MM.1S (cell line): Measurements from ENCODE around the gene MMS22L.

ENCODE experiments used
- EZH2 ChIP-seq: fragments of 300-600 bp; sonication (generic); optimal IDR thresholded peaks from 2 replicates; pipeline ENCODE3; 2017; ENCODE audit warnings: low read depth, mild to moderate bottlenecking, antibody characterized with exemption, low read length, mixed read lengths
- EZH2phosphoT487 ChIP-seq: fragments of 300-600 bp; sonication (generic); IDR thresholded peaks from 2 replicates; pipeline ENCODE4 v1.6.1; 2018; ENCODE audit warnings: antibody characterized with exemption, low read length
- TF ChIP-seq, protein P1 (sequence below): fragments of 300-600 bp; sonication (generic); IDR thresholded peaks from 2 replicates; pipeline ENCODE4 v1.5.1; 2016; ENCODE audit warnings: antibody characterized with exemption, low read length, mixed read lengths

DNA sequence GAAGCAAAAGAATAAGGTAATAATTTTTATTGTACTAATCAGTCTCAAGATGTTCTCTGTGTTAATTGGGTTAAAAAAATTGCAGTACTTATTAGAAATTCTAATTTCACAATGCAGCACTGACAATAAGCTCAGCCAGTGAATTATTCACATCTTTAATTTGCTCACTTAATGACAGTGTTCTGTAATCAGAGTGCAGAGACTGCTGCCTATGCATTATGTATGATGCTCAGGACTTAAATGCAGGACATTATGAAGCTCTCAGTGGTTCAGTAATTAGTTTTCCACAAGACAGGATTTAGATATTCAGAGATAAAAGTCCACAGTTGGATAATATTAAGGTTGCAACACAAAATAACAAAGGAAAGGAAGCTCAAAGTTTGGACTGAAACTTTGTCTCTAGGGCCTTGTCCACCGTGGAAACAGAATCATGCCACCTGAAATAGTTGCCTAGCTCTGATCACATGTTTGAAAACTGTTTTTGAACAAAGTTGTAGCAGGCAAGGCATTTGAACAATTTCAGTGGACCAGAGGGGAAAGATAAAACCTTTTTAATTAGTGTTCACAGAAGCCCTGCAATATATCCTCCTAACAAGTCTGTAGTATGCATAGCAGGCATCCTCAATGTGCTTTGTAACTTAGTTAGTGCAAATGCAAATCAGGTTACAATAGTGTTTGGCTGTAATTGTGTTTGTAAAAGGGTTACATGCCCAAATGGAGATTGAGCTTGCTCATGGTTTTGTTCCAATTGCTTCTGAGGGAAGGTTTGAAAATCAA lies 23.7 kb upstream of the MMS22L start:
- TF ChIP-seq, protein P1, sequence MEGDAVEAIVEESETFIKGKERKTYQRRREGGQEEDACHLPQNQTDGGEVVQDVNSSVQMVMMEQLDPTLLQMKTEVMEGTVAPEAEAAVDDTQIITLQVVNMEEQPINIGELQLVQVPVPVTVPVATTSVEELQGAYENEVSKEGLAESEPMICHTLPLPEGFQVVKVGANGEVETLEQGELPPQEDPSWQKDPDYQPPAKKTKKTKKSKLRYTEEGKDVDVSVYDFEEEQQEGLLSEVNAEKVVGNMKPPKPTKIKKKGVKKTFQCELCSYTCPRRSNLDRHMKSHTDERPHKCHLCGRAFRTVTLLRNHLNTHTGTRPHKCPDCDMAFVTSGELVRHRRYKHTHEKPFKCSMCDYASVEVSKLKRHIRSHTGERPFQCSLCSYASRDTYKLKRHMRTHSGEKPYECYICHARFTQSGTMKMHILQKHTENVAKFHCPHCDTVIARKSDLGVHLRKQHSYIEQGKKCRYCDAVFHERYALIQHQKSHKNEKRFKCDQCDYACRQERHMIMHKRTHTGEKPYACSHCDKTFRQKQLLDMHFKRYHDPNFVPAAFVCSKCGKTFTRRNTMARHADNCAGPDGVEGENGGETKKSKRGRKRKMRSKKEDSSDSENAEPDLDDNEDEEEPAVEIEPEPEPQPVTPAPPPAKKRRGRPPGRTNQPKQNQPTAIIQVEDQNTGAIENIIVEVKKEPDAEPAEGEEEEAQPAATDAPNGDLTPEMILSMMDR, result no peak
- TF ChIP-seq EZH2 (no peak), EZH2phosphoT487 (no peak)
